Activated T-cell treated with anti-CD3 and anti-CD28 coated beads, Interleukin-2, amount 50 U/mL, for 24 hours (primary cell): Measurements from ENCODE around the gene APLF.
A peak's percentile ranks its signal among the peaks of the same experiment; 100 is the strongest.
"Not testable (repeated sequence)": the region's sequence is repeated elsewhere in the genome, so short reads cannot be mapped to it uniquely, and the experiment has no call there.

Experiments used
- DNase-seq: peaks from one replicate; pipeline ENCODE4 v3.0.0-alpha.2; 2020
- H3K27ac Mint-ChIP-seq: 2 replicates; pipeline ENCODE4 v1.8.0; 2020; ENCODE audit warnings: mild to moderate bottlenecking, mixed read lengths
- H3K27me3 Mint-ChIP-seq: 2 replicates; pipeline ENCODE4 v1.8.0; 2020; ENCODE audit warnings: mixed read lengths
- H3K36me3 Mint-ChIP-seq: 2 replicates; pipeline ENCODE4 v1.8.0; 2020; ENCODE audit warnings: low read depth, mixed read lengths
- H3K4me1 Mint-ChIP-seq: 2 replicates; pipeline ENCODE4 v1.8.0; 2020; ENCODE audit warnings: low read depth, mixed read lengths
- H3K4me3 Mint-ChIP-seq: 2 replicates; pipeline ENCODE4 v1.8.0; 2020; ENCODE audit warnings: mild to moderate bottlenecking, moderate library complexity, mixed read lengths
- H3K9me3 Mint-ChIP-seq: 2 replicates; pipeline ENCODE4 v1.8.0; 2020; ENCODE audit warnings: mixed read lengths

APLF gene

DNA sequence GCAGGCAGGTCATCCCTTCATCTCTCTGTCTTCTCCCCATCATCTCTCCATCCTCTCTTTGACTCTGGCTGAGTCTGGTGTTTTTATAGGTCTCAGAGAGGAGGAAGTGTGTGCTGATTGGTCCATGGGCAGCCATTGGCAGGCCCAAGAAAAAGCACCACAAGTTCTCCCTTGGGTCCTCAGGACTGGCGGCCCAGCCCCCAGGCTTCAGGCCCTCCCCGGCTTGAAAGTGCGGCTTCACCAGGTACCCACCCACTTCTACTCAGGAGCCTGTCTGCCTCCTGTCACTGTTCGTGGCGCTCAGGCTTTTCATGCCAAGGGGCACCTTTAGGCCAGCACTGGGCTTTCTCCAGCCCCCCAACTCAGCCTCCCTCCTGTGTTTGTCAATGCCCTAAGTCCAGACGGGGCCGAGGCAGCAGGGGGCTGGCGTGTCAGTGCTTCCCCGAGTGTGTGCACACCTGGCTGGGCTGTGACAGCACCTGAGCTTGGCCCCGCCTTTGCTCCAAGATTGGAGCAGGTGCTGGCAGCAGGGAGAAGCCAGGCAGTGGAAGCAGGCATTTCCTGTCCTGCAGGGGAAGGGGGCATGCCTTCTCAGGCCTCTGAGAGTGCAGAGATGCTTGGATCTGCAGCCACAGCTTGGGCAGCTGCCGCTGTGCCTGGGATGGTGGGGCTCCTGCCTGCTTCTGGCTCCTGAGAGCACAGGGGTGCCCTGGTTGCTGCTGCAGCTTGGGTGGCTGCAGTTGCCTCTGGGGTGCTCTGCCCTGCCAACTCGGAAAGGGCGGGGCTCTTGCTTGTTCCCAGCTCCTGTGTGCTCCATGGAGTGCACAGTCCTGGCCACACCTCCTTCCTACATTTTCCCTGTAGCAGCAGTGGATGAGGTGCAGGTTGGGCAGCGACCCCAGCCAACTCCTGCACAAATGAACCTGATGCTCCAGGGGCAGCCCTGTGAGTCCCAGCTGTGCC, 34.4 kb upstream of the APLF start:
- no peaks in the 10 kb centered on the region for H3K9me3 Mint-ChIP-seq
- no peaks in the 10 kb centered on the region for H3K27me3 Mint-ChIP-seq
- no peak overlapping the region for H3K27ac Mint-ChIP-seq
- peaks cover 2% of the 10 kb centered on the region for H3K4me1 Mint-ChIP-seq
- DNase-seq: no peak
- no peaks in the 10 kb centered on the region for H3K36me3 Mint-ChIP-seq
- H3K4me3 Mint-ChIP-seq: no peak overlapping the region

DNA sequence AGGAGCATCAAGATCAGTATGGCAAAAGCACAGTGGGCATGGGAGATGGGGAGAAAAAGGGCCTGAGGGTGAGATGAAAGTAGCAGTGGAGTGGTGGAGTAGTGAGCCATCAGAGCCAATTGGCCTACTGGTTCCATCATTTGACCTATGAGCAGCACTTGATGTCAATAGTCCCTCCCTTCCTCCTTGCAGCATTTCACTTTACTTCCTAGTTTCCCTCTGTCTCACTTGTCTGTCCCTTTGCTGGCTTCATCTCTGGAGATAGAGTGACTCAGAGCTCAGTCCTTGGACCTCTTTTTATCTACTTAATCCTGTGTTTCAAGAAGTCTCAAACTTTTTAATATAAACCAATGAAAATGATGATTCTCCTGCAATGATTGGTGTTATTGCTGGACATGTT, 32.4 kb upstream of the APLF start:
- no peaks in the 10 kb centered on the region for H3K36me3 Mint-ChIP-seq
- no peaks in the 10 kb centered on the region for H3K9me3 Mint-ChIP-seq
- H3K4me3 Mint-ChIP-seq: no peak overlapping the region
- DNase-seq: no peak
- no peaks in the 10 kb centered on the region for H3K4me1 Mint-ChIP-seq
- H3K27me3 Mint-ChIP-seq: no peaks in the 10 kb centered on the region
- no peak overlapping the region for H3K27ac Mint-ChIP-seq

DNA sequence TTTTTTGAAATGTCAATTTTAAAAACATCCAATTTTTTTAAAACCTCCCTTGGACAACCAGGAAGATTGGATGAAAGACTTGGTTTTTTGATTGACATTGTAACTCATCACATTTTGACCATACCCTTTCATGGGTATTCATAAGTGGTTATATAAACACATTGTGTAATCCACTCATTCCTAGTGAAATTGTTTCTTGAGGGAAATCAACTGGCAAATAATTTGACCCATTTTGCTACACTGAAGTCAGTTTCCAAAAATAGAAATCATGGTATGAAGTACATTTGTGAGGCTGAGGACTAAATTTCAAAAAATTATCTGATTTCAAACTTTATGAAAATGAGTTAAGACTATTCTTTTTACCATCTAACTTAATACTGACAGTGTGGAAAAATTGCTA, 31.8 kb upstream of the APLF start:
- H3K36me3 Mint-ChIP-seq: no peaks in the 10 kb centered on the region
- H3K27me3 Mint-ChIP-seq: no peaks in the 10 kb centered on the region
- peaks cover 4% of the 10 kb centered on the region for H3K4me1 Mint-ChIP-seq
- no peak overlapping the region for H3K27ac Mint-ChIP-seq
- no peak for DNase-seq
- H3K4me3 Mint-ChIP-seq: no peak overlapping the region
- H3K9me3 Mint-ChIP-seq: no peaks in the 10 kb centered on the region

DNA sequence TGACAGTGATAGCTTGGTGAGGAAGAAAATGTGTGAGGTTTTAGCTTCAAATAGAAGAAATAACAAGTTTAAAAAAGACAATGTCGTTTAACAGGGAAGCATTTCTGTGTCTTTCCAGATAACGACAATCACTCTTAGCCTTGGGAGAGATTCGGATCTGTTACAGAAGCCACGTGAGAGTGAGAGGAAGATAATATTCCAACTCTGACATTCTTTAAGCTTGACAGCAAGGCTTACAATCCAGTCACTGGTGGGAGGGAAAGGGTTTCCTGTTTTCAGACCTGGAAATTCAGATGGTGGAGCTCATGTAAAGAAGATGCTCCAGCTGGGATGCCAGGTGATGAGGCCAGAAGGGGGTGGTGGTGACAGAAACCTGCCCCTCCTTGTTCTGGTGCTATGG, 31.1 kb upstream of the APLF start:
- Mint-ChIP-seq H3K9me3 (no peaks in the 10 kb centered on the region), H3K36me3 (no peaks in the 10 kb centered on the region), H3K4me1 (peaks cover 11% of the 10 kb centered on the region), H3K27ac (no peak overlapping the region), H3K4me3 (no peak overlapping the region), H3K27me3 (no peaks in the 10 kb centered on the region)
- DNase-seq: no peak

DNA sequence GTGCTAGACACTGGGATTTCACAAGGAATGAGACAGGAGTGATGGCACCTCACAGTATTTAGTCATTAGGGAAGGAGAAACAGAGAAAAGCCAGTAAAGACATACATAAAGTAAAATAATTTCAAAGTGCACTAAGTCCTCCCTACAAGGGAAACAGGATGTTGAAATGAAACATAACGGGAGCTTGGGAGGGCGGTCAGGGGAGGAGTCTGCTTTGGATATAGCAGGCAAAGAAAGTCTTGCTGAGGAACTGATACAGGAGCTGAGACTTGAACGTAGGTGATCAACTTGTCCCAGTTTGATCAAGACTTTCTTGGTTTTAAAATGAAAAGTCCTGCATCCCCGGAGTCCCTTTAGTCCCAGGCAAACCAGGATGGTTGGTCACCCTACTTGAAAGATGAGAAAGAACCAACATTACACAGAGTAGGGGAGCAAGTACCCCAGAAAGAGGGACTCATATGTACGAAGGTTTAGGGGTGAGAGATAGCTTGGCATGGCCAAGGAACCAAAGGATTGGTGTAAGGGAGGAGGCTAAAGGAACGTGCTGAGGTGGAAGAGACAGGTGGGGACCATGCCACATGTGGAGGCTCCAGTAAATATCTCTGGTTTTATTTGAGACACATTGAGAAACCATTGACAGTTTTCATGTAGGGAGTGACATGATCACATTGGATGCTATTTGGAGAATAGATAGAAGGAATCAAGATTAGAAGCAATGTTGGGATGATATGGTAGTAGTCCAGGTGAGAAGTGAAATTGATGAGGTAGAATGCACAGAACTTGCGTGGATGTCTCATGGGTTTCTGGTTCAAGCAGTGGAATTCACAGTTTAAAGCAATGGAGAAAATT, 28.7 kb upstream of the APLF start:
- Mint-ChIP-seq H3K27ac (no peak overlapping the region), H3K27me3 (no peaks in the 10 kb centered on the region), H3K36me3 (no peaks in the 10 kb centered on the region), H3K9me3 (no peaks in the 10 kb centered on the region), H3K4me1 (peaks cover 15% of the 10 kb centered on the region), H3K4me3 (no peak overlapping the region)
- DNase-seq: no peak

DNA sequence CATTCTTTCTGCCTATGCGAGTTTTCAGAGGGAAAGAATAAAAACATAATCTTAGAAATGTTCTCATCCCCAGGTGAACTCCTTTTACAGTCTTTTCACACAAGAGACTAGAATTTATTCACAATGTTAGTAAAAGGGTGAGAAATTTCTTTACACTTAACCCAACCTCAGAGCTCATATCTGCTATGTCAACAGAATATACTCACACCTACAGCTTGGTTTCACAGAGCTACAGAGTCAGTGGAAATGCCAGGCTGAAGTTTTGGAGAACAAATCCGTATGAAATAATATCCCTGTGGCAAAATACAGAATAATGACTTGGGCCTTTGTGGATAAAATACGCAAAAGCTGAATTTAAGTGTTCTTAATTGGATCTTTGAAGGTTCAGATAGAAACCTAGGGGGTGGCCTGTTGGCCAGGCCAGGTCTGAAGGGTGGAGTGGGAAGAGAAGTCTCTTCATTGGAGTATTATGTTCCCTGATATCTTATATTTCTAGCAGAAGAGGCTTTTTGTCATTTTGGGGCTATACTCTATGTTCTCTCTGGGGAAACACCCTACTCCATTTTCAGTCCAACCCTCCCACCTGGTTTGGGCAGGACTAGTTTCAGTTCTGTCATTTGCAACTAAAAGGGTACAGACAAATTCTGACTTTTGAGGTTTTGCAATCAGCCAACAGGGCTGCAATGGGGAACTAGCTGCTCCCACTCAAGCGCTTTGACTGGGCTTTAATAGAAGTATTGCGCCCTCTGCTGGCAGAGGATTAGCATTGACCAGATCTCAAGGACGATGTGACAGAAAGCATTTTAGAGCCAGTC, 26.0 kb upstream of the APLF start:
- H3K4me3 Mint-ChIP-seq: peak overlapping the region; percentile 20
- peaks cover 15% of the 10 kb centered on the region for H3K4me1 Mint-ChIP-seq
- H3K27ac Mint-ChIP-seq: peak overlapping the region; percentile 81
- no peaks in the 10 kb centered on the region for H3K36me3 Mint-ChIP-seq
- peak; percentile 78 for DNase-seq
- no peaks in the 10 kb centered on the region for H3K9me3 Mint-ChIP-seq
- no peaks in the 10 kb centered on the region for H3K27me3 Mint-ChIP-seq

DNA sequence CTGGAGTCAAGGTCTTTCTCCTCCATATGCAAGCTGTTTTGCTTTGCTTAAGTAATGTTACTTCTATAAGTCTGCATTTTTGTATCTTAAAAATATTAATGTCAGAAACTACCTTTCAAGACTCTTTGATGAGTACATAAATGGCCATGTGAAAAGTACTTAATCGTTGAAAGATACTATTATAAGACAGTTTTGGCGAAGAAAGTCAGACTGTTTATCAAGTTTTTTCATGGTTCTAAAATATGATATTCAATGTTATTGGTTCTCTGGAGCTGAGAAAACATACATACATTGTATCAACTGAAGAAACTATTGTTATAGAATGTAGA, 25.4 kb upstream of the APLF start:
- Mint-ChIP-seq H3K27me3 (no peaks in the 10 kb centered on the region), H3K9me3 (no peaks in the 10 kb centered on the region), H3K27ac (no peak overlapping the region), H3K4me3 (no peak overlapping the region), H3K36me3 (no peaks in the 10 kb centered on the region), H3K4me1 (peaks cover 15% of the 10 kb centered on the region)
- DNase-seq: no peak

DNA sequence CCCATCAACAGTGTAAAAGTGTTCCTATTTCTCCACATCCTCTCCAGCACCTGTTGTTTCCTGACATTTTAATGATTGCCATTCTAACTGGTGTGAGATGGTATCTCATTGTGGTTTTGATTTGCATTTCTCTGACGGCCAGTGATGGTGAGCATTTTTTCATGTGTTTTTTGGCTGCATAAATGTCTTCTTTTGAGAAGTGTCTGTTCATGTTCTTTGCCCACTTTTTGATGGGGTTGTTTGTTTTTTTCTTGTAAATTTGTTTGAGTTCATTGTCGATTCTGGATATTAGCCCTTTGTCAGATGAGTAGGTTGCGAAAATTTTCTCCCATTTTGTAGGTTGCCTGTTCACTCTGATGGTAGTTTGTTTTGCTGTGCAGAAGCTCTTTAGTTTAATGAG, 21.0 kb upstream of the APLF start:
- H3K4me1 Mint-ChIP-seq, H3K36me3 Mint-ChIP-seq, H3K9me3 Mint-ChIP-seq, H3K27ac Mint-ChIP-seq, DNase-seq, H3K27me3 Mint-ChIP-seq, H3K4me3 Mint-ChIP-seq: not testable (repeated sequence)

DNA sequence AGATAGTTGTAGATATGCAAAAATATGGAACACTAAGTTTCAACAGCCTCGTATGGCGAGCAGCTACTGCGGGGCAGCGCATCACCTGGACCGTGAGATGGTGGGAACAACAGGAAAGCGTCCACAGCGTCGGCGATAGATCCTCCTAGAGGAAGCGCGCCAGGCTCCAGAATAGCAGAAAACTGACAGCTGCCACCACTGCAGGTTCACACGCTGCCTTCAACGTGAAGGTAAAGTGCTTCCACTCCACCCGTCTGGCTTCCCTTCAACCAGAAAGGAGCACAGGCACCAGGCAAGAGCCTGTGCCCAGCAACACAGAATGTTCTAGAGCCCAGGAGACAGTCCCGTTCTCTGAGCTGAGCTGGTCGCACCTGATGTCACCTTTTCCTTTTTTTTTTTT, 20.3 kb upstream of the APLF start:
- H3K4me3 Mint-ChIP-seq: no peak overlapping the region
- H3K9me3 Mint-ChIP-seq: no peaks in the 10 kb centered on the region
- no peak for DNase-seq
- H3K27me3 Mint-ChIP-seq: no peaks in the 10 kb centered on the region
- H3K36me3 Mint-ChIP-seq: no peaks in the 10 kb centered on the region
- H3K4me1 Mint-ChIP-seq: peaks cover 1% of the 10 kb centered on the region
- H3K27ac Mint-ChIP-seq: no peak overlapping the region

DNA sequence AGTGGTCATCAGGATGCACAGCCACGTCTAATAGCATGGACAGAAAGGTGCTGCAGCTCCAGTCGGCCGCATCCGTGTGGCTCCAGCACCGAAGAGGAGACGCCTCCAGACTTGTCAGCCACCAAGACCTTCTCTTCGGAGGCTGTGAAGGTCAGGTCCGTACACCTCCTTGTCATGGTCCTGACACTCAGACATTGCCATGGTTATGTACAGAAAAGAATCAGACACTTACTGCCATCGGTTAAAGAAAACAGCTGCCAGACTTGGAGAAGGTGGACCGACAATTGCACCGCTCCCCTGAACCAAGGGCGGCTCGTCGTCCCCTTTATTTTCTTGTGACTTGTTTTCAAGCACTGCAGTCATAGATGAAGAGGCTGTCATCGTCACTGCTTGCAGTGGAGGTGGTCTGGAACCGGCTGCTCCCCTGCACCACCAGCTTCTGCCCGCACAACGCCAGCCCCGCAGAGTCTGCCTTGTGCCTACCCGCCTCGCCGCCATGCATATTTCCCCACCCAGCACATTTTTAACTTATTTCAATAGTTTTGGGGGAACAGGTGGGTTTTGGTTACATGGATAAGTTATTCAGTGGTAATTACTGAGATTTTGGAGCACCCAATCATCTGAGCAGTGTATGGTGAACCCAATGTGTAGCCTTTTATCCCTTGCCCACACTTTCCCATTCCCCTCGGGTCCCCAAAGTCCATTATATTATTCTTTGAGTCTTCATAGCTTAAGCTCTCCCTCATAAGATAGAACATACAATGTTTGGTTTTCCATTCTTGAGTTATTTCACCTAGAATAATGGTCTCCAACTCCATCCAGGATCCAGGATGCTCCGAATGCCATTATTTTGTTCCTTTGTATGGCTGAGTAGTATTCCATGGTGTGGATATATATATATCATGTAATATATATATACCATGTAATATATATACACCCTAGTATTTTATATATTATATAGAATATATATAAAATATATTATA, 18.4 kb upstream of the APLF start:
- DNase-seq: no peak
- H3K27me3 Mint-ChIP-seq: no peaks in the 10 kb centered on the region
- H3K4me3 Mint-ChIP-seq: no peak overlapping the region
- H3K27ac Mint-ChIP-seq: no peak overlapping the region
- no peaks in the 10 kb centered on the region for H3K36me3 Mint-ChIP-seq
- H3K4me1 Mint-ChIP-seq: peaks cover 18% of the 10 kb centered on the region
- no peaks in the 10 kb centered on the region for H3K9me3 Mint-ChIP-seq

DNA sequence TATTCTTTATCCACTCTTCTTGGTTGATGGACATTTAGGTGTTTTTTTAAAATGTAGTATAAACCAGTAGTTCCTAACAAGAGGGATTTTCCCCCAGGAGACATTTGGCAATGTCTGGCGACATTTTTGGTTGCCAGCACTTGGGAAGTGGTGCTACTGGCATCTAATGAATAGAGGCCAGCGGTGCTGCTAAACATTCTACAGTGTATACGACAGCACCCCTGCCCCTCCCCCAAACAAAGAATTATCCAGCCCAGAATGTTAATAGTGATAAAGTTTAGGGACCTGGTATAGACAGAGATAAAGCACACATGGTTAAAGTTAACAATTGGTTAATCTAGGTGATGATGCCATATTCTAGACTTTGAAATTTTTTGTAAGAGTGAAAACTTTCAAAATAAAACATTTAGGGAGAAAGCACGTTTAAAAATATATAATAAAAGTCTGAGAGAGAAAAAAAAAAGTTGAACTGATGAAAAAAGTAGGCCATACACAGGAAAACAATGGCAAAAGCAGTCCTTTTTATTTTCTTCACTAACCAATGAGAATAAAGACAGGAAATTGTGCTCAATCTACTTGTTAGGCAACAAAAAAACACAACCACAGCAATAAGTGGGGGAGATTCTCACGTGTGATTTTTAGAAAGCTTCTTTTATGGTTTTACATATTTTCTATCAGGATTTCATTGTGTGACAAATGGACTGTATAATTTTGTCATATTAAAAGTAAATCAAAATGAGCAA, 15.1 kb upstream of the APLF start:
- H3K9me3 Mint-ChIP-seq: no peaks in the 10 kb centered on the region
- H3K4me3 Mint-ChIP-seq: no peak overlapping the region
- H3K4me1 Mint-ChIP-seq: peaks cover 18% of the 10 kb centered on the region
- H3K36me3 Mint-ChIP-seq: no peaks in the 10 kb centered on the region
- no peak overlapping the region for H3K27ac Mint-ChIP-seq
- DNase-seq: no peak
- no peaks in the 10 kb centered on the region for H3K27me3 Mint-ChIP-seq

DNA sequence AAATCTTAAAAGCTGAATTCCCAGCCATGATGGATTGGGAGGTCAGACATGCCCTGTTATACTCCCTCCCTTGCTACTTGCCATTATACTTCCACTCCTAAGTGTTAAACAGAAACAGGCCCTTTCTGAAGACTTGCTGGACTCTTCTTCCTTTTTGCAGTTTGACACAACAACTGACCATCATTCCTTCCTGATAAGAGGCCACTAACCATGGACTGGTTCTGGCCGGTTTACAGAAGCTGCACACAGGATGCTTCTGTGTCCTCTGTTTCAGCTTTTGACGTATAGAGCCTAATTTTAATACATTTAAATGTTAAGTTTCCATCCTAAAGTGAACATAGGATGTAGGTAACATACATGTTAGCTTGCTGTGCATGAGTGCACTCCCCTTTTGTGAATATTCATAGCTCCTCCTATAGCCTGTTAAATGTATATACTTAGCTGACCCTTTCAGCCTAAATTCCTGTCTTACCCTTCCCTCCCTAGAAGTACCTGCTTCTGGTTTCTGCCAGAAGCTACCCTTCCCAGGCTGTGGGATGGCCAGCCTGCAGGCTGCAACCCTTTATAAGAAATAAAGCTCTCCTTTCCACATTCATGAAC, 13.5 kb upstream of the APLF start:
- no peak for DNase-seq
- no peak overlapping the region for H3K27ac Mint-ChIP-seq
- H3K4me1 Mint-ChIP-seq: peaks cover 18% of the 10 kb centered on the region

DNA sequence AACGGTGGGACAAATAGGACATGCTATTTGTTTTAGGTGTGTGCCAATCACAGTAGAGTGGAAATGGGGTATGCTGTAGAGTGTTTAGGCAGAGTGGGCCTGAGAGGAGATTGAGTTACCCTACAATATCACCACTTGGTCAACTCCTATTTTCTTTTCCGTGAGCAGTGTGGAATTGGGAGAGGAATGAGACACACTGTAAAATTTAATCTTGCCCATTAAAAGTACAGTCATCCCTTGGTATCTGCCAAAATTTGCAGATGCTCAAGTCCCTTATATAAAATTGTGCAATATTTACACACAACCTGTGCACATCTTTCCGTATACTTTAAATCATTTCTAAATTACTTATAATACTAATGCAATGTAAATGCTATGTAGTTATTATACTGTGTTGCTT, 12.7 kb upstream of the APLF start:
- Mint-ChIP-seq H3K4me3 (no peak overlapping the region), H3K36me3 (no peaks in the 10 kb centered on the region), H3K9me3 (no peaks in the 10 kb centered on the region), H3K27me3 (no peaks in the 10 kb centered on the region), H3K27ac (no peak overlapping the region), H3K4me1 (peaks cover 20% of the 10 kb centered on the region)
- DNase-seq: no peak

More for the DNA sequence above, 13.5 kb upstream of the APLF start:
- Mint-ChIP-seq H3K4me3 (no peak overlapping the region), H3K27me3 (no peaks in the 10 kb centered on the region), H3K36me3 (no peaks in the 10 kb centered on the region), H3K9me3 (no peaks in the 10 kb centered on the region)
